Calu3 (cell line): ENCODE results near the gene CD68. TPM values are rescaled to one million over a fixed set of nuclear protein-coding genes. Genes with fewer than 3 reads are reported as not detected.
A peak's percentile ranks its signal among the peaks of the same experiment; 100 is the strongest.

Experiments
- BruUV-seq: library from RNA; stranded (reverse); fragments of 400-500 nt; replicated peaks from 2 replicates; lab custom pipeline; 2021; lab: Mats Ljungman, UMichigan
- CTCF ChIA-PET: fragments of 300-600 bp; sonication (Branson Sonifier 250); formaldehyde crosslinking; loops from one replicate; lab custom pipeline; 2022; ENCODE audit warnings: antibody characterized with exemption; lab: Charles Lee
- DNase-seq: peaks from one replicate; pipeline ENCODE4 v3.0.0; 2022
- H3K27ac Mint-ChIP-seq: one replicate; pipeline ENCODE4 v1.8.0; 2022; ENCODE audit warnings: mixed read lengths; ENCODE audit not compliant: unreplicated experiment
- H3K27me3 Mint-ChIP-seq: one replicate; pipeline ENCODE4 v1.8.0; 2022; ENCODE audit warnings: mixed read lengths; ENCODE audit not compliant: unreplicated experiment
- H3K36me3 Mint-ChIP-seq: one replicate; pipeline ENCODE4 v1.8.0; 2022; ENCODE audit warnings: mild to moderate bottlenecking, moderate library complexity, mixed read lengths; ENCODE audit not compliant: insufficient read depth, unreplicated experiment
- H3K4me1 Mint-ChIP-seq: one replicate; pipeline ENCODE4 v1.8.0; 2022; ENCODE audit warnings: mild to moderate bottlenecking, low read depth, mixed read lengths; ENCODE audit not compliant: unreplicated experiment
- H3K4me3 Mint-ChIP-seq: one replicate; pipeline ENCODE4 v1.8.0; 2022; ENCODE audit warnings: mild to moderate bottlenecking, low read depth, moderate library complexity, mixed read lengths; ENCODE audit not compliant: unreplicated experiment
- H3K9me3 Mint-ChIP-seq: one replicate; pipeline ENCODE4 v1.8.0; 2022; ENCODE audit warnings: low read depth, mixed read lengths; ENCODE audit not compliant: unreplicated experiment
- CTCF ChIP-seq: fragments of 200-600 bp; IDR thresholded peaks from one replicate; pipeline ENCODE4 v1.8.0; 2022; ENCODE audit warnings: antibody characterized with exemption; ENCODE audit not compliant: unreplicated experiment
- intact Hi-C: fragments of 100-400 bp; cut with micrococcal nuclease; formaldehyde crosslinking; loops from one replicate; pipeline ENCODE4 v1.10.0; 2022; ENCODE audit not compliant: unreplicated experiment
- total RNA-seq: library from RNA; stranded (reverse); gene quantifications from 2 replicates; pipeline ENCODE4 v1.2.3, GENCODE V29; 2022

Gene CD68
- total RNA-seq, 1 experiment from 2014 or later = 28.6 TPM

DNA sequence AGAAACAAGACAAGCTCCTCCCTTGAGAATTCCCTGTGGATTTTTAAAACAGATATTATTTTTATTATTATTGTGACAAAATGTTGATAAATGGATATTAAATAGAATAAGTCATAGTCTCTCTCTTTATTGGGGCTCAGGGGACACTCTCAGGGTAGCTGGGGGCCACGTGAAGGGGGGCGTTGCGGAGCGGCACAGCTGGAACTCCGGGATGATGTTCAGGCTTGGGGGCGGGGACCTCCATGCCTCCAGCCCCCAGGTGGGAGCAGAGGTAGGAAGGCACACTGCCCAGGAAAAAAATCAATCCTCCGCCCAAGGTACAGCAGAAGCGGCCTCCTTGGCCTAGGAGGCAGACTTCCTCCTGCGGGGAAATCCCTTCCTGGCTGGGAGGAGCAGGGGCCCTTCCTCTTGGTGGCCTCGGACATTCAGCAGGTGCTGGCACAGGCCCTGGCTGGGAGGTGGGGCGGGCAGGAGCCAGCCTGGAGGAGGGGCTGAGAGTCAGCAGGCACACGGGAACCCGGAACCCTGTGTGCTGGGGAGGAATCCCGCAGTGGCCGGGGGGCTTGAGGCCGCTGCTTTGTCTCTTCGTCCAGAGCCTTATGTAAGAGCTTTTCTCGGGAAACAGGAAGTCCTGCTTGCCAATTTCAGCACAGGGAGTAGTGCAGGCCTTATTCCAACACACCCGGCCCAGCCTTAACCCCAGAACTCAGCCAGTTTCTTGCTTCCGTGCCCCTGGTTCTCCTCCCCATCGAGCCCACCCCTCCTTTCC, 21.5 kb upstream of the CD68 start:
- peak overlapping the region; percentile 90 for H3K4me3 Mint-ChIP-seq
- H3K4me1 Mint-ChIP-seq = peaks cover 48% of the 10 kb centered on the region
- no peak for TF ChIP-seq CTCF
- H3K27ac Mint-ChIP-seq = peak overlapping the region; percentile 87
- DNase-seq = peak; percentile 93
- intact Hi-C loops = no loop called here
- peaks cover 59% of the 10 kb centered on the region for H3K36me3 Mint-ChIP-seq
- no peaks in the 10 kb centered on the region for H3K9me3 Mint-ChIP-seq
- CTCF ChIA-PET = interaction anchor here (0.6 to 1.6 kb wide), 7 partner anchors 9 to 252 kb away, joined by 3 to 8 read pairs (median 4); partner anchors contain the start of genes TMEM102, TNFSF12 and WRAP53
- BruUV-seq = no TSS peak
- H3K27me3 Mint-ChIP-seq = no peaks in the 10 kb centered on the region

- BruUV-seq = no TSS peak
- CTCF ChIA-PET = interaction anchor here (0.6 to 2.6 kb wide), 6 partner anchors 44 to 253 kb away, joined by 3 to 33 read pairs (median 4); partner anchors contain the start of gene WRAP53
- TF ChIP-seq CTCF = no peak
- Mint-ChIP-seq H3K27ac (peak within 1 kb of the TSS; percentile 87), H3K4me3 (peak within 1 kb of the TSS; percentile 90), H3K36me3 (peaks cover 63% of the 10 kb centered on the region), H3K9me3 (no peaks in the 10 kb centered on the region), H3K4me1 (peaks cover 48% of the 10 kb centered on the region), H3K27me3 (no peaks in the 10 kb centered on the region)
- peak; percentile 41 for DNase-seq
- intact Hi-C loops = no loop called here
These were observed 20.7 kb upstream of the CD68 start, which contains the start of gene TNFSF13 for GRCh38 chr17:7558544-7559319. TSS of gene TNFSF13 (plus strand) at chr17:7558750. CDS start at chr17:7559040, 290 bp downstream.

GRCh38 chr17:7559320-7560171, 19.9 kb upstream of the CD68 start:
- DNase-seq = no peak
- BruUV-seq = no TSS peak
- CTCF ChIA-PET = interaction anchor here (0.6 to 2.6 kb wide), 8 partner anchors 38 to 278 kb away, joined by 3 to 33 read pairs (median 5); partner anchors contain the start of genes SLC2A4, TMEM102, TMEM256 and WRAP53
- intact Hi-C loops = loop anchor here (5.0 kb wide), 2 partner anchors 122 to 202 kb away; partner anchors contain the start of genes FGF11, TMEM102 and TMEM95
- no peak for TF ChIP-seq CTCF
- Mint-ChIP-seq H3K9me3 (no peaks in the 10 kb centered on the region), H3K4me3 (peak overlapping the region; percentile 90), H3K27me3 (no peaks in the 10 kb centered on the region), H3K4me1 (peaks cover 48% of the 10 kb centered on the region), H3K27ac (peak overlapping the region; percentile 87), H3K36me3 (peaks cover 63% of the 10 kb centered on the region)
